ENCODE data around the gene CCDC102A. TPM values are rescaled to one million over a fixed set of nuclear protein-coding genes. Genes with fewer than 3 reads are reported as not detected.

Gene CCDC102A
- total and polyA plus RNA-seq, 10 of the 15 experiments (the other 5 are each of a cell fraction or from before 2014, with no cell fraction given): 0.03 to 5.9 (median 2.4) TPM

GRCh38 chr16:57518520-57518919 lies 17.9 kb downstream of the CCDC102A start:
- H3K9me3 ChIP-seq (replicated peaks; ENCODE audit: control insufficient read depth, insufficient read depth, low read length): no peaks in the 10 kb centered on the region
- no peak overlapping the region for H3K27ac ChIP-seq (ENCODE audit: control insufficient read depth, insufficient read depth)
- no peak for ATAC-seq
- in situ Hi-C loops (cut with MboI) (loop anchor here (5.0 kb wide), 2 partner anchors 101 to 216 kb away; no protein-coding TSS in a partner anchor), intact Hi-C loops (cut with micrococcal nuclease; ENCODE audit: unreplicated experiment) (loop anchor here (5.0 kb wide), 1 partner anchor 56 kb away; the partner anchor contains the start of gene POLR2C)
- 78% methylated on average over 13 of the region's 13 CpGs for WGBS (ENCODE audit: insufficient coverage, insufficient replicate concordance, low lambda C conversion rate, missing lambda C conversion rate)
- SMC1A ChIA-PET (ENCODE audit: uncharacterized antibody, unreplicated experiment): interaction anchor here (0.7 to 6.1 kb wide), 9 partner anchors 9 to 166 kb away, joined by 3 to 51 read pairs (median 6); partner anchors contain the start of genes ADGRG5 and CCDC102A
- no TSS peak for BruUV-seq (replicated peaks)
- no peak for FAIRE-seq
- H3K4me2 ChIP-seq (ENCODE audit: control insufficient read depth, insufficient read depth): no peak overlapping the region
- no peaks in the 10 kb centered on the region for H3K27me3 ChIP-seq (replicated peaks in 1 of 2; ENCODE audit: control insufficient read depth in 2 of 2, insufficient read depth in 2 of 2, low read length in 1 of 2)
- no peak for TF ChIP-seq MYB (IDR thresholded peaks at IDR 0.05; ENCODE audit: borderline replicate concordance, low read depth, low read length)
- no peaks in the 10 kb centered on the region; the same call in 1 of the 2 replicates for H4K20me1 ChIP-seq (ENCODE audit: control insufficient read depth, insufficient read depth)
- RAD21 ChIA-PET (ENCODE audit: unreplicated experiment): interaction anchor here (1.0 to 5.1 kb wide), 4 partner anchors 31 to 101 kb away, joined by 3 to 49 read pairs (median 4); partner anchors contain the start of gene POLR2C
- no peak for DNase-seq (ENCODE audit: low read depth, low spot score)
- H2AFZ ChIP-seq (ENCODE audit: control insufficient read depth, low read depth, low read length): no peak overlapping the region
- POLR2A ChIA-PET: no interaction called here
- no peak overlapping the region for H3K4me3 ChIP-seq
- CTCF ChIA-PET: interaction anchor here (0.8 to 6.0 kb wide), 15 partner anchors 10 to 218 kb away, joined by 3 to 174 read pairs (median 10); partner anchors contain the start of genes ADGRG5, CCDC102A, CIAPIN1 and COQ9
- peaks cover 12% of the 10 kb centered on the region for H3K4me1 ChIP-seq (ENCODE audit: control insufficient read depth, insufficient read depth, low read length)
- no peaks in the 10 kb centered on the region; a peak in 2 of 4 replicates for H3K36me3 ChIP-seq (ENCODE audit: control insufficient read depth in 2 of 2, insufficient read depth in 2 of 2, low read length in 1 of 2)
- H3K79me2 ChIP-seq (ENCODE audit: control insufficient read depth, insufficient read depth, low read length): no peaks in the 10 kb centered on the region
- H3K9ac ChIP-seq (ENCODE audit: control insufficient read depth, insufficient read depth, low read length): no peak overlapping the region

GRCh38 chr16:57517397-57518367 lies 18.7 kb downstream of the CCDC102A start:
- DNase-seq (ENCODE audit: low read depth, low spot score): no peak
- in situ Hi-C loops (cut with MboI): loop anchor here (5.0 kb wide), 2 partner anchors 100 to 215 kb away; no protein-coding TSS in a partner anchor
- BruUV-seq (replicated peaks): no TSS peak
- Histone ChIP-seq H3K9me3 (replicated peaks; ENCODE audit: control insufficient read depth, insufficient read depth, low read length) (no peaks in the 10 kb centered on the region), H4K20me1 (ENCODE audit: control insufficient read depth, insufficient read depth) (no peaks in the 10 kb centered on the region; the same call in 1 of the 2 replicates), H3K4me2 (ENCODE audit: control insufficient read depth, insufficient read depth) (no peak overlapping the region), H3K4me3 (no peak overlapping the region), H3K79me2 (ENCODE audit: control insufficient read depth, insufficient read depth, low read length) (no peaks in the 10 kb centered on the region), H3K4me1 (ENCODE audit: control insufficient read depth, insufficient read depth, low read length) (peaks cover 6% of the 10 kb centered on the region), H3K27ac (ENCODE audit: control insufficient read depth, insufficient read depth) (no peak overlapping the region), H2AFZ (ENCODE audit: control insufficient read depth, low read depth, low read length) (no peak overlapping the region), H3K36me3 (ENCODE audit: control insufficient read depth in 2 of 2, insufficient read depth in 2 of 2, low read length in 1 of 2) (peaks cover 0 to under 1% of the 10 kb centered on the region in 2 experiments; a peak in 2 of 4 replicates), H3K9ac (ENCODE audit: control insufficient read depth, insufficient read depth, low read length) (no peak overlapping the region), H3K27me3 (replicated peaks in 1 of 2; ENCODE audit: control insufficient read depth in 2 of 2, insufficient read depth in 2 of 2, low read length in 1 of 2) (no peaks in the 10 kb centered on the region)
- ChIA-PET RAD21 (ENCODE audit: unreplicated experiment) (interaction anchor here (1.0 to 5.1 kb wide), 3 partner anchors 30 to 100 kb away, joined by 3 to 49 read pairs (median 4); partner anchors contain the start of gene POLR2C), SMC1A (ENCODE audit: uncharacterized antibody, unreplicated experiment) (interaction anchor here (1.0 to 6.1 kb wide), 7 partner anchors 10 to 100 kb away, joined by 3 to 51 read pairs (median 4); partner anchors contain the start of gene ADGRG5), POLR2A (no interaction called here), CTCF (interaction anchor here (0.8 to 6.0 kb wide), 7 partner anchors 10 to 97 kb away, joined by 3 to 174 read pairs (median 3); partner anchors contain the start of gene POLR2C)
- FAIRE-seq: no peak
- ATAC-seq: no peak
- TF ChIP-seq ATF7 (IDR thresholded peaks at IDR 0.05; ENCODE audit: low read depth): no peak
- no peak for TF ChIP-seq RUNX3 (IDR thresholded peaks at IDR 0.05; ENCODE audit: low read length)
- intact Hi-C loops (cut with micrococcal nuclease; ENCODE audit: unreplicated experiment): loop anchor here (5.0 kb wide), 1 partner anchor 55 kb away; the partner anchor contains the start of gene POLR2C
- 80% methylated on average over 28 of the region's 31 CpGs for WGBS (ENCODE audit: insufficient coverage, insufficient replicate concordance, low lambda C conversion rate, missing lambda C conversion rate)

Data from GM12878 (cell line).